ENCODE results near the gene CAMK2B.

The CAMK2B gene

GRCh38 chr7:44286618-44287487 is 38.5 kb downstream of the CAMK2B start:
- TF ChIP-seq, protein P1, sequence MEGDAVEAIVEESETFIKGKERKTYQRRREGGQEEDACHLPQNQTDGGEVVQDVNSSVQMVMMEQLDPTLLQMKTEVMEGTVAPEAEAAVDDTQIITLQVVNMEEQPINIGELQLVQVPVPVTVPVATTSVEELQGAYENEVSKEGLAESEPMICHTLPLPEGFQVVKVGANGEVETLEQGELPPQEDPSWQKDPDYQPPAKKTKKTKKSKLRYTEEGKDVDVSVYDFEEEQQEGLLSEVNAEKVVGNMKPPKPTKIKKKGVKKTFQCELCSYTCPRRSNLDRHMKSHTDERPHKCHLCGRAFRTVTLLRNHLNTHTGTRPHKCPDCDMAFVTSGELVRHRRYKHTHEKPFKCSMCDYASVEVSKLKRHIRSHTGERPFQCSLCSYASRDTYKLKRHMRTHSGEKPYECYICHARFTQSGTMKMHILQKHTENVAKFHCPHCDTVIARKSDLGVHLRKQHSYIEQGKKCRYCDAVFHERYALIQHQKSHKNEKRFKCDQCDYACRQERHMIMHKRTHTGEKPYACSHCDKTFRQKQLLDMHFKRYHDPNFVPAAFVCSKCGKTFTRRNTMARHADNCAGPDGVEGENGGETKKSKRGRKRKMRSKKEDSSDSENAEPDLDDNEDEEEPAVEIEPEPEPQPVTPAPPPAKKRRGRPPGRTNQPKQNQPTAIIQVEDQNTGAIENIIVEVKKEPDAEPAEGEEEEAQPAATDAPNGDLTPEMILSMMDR (conservative IDR thresholded peaks at IDR 0.05; ENCODE audit: low read depth, low read length): no peak
- DNase-seq (ENCODE audit: low read depth): no peak
- H3K4me3 ChIP-seq (ENCODE audit: low read length): no peak overlapping the region

- TF ChIP-seq, protein P1 (conservative IDR thresholded peaks at IDR 0.05; ENCODE audit: low read depth, low read length): no peak
- no peak for DNase-seq (ENCODE audit: low read depth)
Measured at GRCh38 chr7:44286182-44286617, 39.2 kb downstream of the CAMK2B start.

GRCh38 chr7:44285561-44285960 is 39.8 kb downstream of the CAMK2B start:
- no peak for DNase-seq (ENCODE audit: low read depth)
- H3K4me3 ChIP-seq (ENCODE audit: low read length): no peak overlapping the region
- TF ChIP-seq, protein P1 (conservative IDR thresholded peaks at IDR 0.05; ENCODE audit: low read depth, low read length): no peak

More at GRCh38 chr7:44286182-44286617, 39.2 kb downstream of the CAMK2B start:
- H3K4me3 ChIP-seq (ENCODE audit: low read length): no peak overlapping the region

DNA sequence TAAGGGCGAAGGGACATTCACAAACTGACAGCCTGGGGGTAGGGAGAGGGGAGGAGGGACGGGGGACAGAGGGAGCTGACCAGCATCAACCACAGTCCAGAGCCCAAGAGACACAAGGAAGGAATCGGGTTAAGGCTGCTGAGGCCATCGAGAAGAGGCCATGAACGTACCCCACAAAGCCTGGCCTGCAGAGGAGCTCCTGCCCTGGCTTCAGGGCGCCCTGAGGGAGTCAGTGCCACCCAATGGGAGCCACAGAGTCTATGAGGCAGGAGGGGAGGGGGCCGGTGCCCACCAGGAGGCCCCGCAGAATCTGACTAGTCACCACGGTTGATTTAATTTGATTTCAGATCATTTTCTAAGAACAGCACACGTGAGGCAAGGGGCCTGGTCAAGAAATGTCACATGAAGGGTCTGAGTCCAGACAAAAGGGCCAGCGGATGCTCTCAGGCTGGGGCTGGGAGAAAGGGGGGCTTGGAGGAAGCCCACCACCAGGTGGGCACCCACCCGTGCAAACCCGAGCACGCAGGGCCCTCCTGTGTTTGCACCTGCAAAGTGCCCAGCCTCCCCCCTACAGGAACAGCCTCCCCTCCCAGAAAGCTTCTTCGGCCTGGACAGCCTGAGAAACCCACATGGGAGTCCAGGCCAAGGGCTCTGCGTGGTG is 40.4 kb downstream of the CAMK2B start:
- DNase-seq (ENCODE audit: low read depth): no peak
- H3K4me3 ChIP-seq (ENCODE audit: low read length): no peak overlapping the region
- TF ChIP-seq, protein P1 (conservative IDR thresholded peaks at IDR 0.05; ENCODE audit: low read depth, low read length): no peak

DNA sequence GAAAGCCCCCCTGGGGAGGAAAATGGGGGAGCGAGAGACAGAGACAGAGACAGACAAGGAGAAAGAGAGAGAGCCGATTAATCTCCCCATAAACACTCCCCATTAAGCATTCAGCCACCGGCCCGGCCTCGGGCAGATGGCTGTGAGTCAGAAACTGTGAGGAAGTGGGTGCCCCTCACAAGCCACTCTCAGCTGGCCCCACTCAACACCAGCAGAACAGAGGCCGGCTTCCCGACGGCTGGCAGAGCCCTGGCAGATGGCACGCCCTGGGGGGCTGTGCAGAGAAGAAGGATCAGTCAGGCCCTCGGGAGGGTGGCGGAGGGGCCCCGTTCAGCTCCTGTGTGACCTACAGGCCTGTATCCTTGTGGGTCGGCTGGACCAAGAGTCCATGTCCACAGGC is 41.2 kb downstream of the CAMK2B start:
- TF ChIP-seq, protein P1 (conservative IDR thresholded peaks at IDR 0.05; ENCODE audit: low read depth, low read length): no peak
- no peak for DNase-seq (ENCODE audit: low read depth)
- no peak overlapping the region for H3K4me3 ChIP-seq (ENCODE audit: low read length)

- no peak overlapping the region for H3K4me3 ChIP-seq (ENCODE audit: low read length)
- DNase-seq (ENCODE audit: low read depth): no peak
- TF ChIP-seq, protein P1 (conservative IDR thresholded peaks at IDR 0.05; ENCODE audit: low read depth, low read length): no peak
Measured at GRCh38 chr7:44283381-44284211, 41.8 kb downstream of the CAMK2B start.

Measured in retinal pigment epithelial cell (primary cell).